NCI-H526 (cell line): ENCODE measurements around the gene COMP.
"Not testable (repeated sequence)": the region's sequence is repeated elsewhere in the genome, so short reads cannot be mapped to it uniquely, and the experiment has no call there.

Experiments
- DNase-seq, 2 experiments: peaks; one replicate each; lab custom pipeline; 2025; lab: John Stamatoyannopoulos, UW

COMP gene

GRCh38 chr19:18745931-18746330 is 45.2 kb downstream of the COMP start:
- no peak for DNase-seq

- DNase-seq, result no peak
Observed at GRCh38 chr19:18745012-18745735, 45.9 kb downstream of the COMP start.

GRCh38 chr19:18743784-18744418 is 47.2 kb downstream of the COMP start:
- no peak for DNase-seq

GRCh38 chr19:18742838-18743783 is 48.0 kb downstream of the COMP start:
- DNase-seq, result no peak

- DNase-seq, result no peak
Observed at GRCh38 chr19:18742324-18742723, 48.8 kb downstream of the COMP start.

GRCh38 chr19:18741124-18742121 is 49.7 kb downstream of the COMP start:
- no peak for DNase-seq

- no peak for DNase-seq
Observed at GRCh38 chr19:18738961-18739690, 52.0 kb downstream of the COMP start.

GRCh38 chr19:18737954-18738351 is 53.2 kb downstream of the COMP start:
- DNase-seq, result no peak

GRCh38 chr19:18737337-18737953 is 53.7 kb downstream of the COMP start:
- no peak for DNase-seq

- no peak for DNase-seq
Observed at GRCh38 chr19:18736415-18737336, 54.4 kb downstream of the COMP start.

- DNase-seq, result no peak
Observed at GRCh38 chr19:18735752-18736151, 55.4 kb downstream of the COMP start.

- peak in 1 of 2 experiments; percentile 24 for DNase-seq
Observed at GRCh38 chr19:18735324-18735723, 55.8 kb downstream of the COMP start.

GRCh38 chr19:18733762-18734332 is 57.3 kb downstream of the COMP start:
- not testable (repeated sequence) for DNase-seq

GRCh38 chr19:18733196-18733647 is 57.9 kb downstream of the COMP start:
- DNase-seq, result no peak
